GM12892 (cell line): ENCODE results near the gene PCNT.

Experiments used
- POLR2A ChIP-seq: IDR thresholded peaks from 2 replicates; pipeline ENCODE4 v1.6.1; 2011; ENCODE audit warnings: low read depth, low read length, control low read depth
- POLR2AphosphoS5 ChIP-seq: IDR thresholded peaks from 2 replicates; pipeline ENCODE4 v1.6.1; 2011; ENCODE audit warnings: low read depth, low read length, control low read depth

DNA sequence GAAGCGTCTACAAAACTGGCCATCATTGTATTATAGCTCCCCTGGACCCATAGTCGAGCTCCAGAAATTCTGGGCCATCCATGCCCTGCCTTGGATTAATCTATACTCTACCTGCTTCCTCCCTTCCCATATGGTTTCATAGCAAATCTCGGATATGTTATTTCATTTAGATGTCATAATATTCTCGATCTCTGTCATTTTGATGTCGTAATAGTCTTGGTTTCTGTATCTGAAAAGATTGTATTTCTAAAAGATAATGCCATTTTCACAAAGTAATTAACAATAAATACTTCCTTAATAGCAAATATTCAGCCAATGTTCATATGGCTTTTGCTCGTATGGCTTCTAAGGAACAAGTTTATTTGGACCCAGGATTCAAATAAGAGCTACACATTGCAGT, 169.9 kb downstream of the PCNT start:
- TF ChIP-seq POLR2A (no peak), POLR2AphosphoS5 (no peak)
